ENCODE data around the gene PSMA4.
"Not testable (repeated sequence)": the region's sequence is repeated elsewhere in the genome, so short reads cannot be mapped to it uniquely, and the experiment has no call there.

PSMA4 gene

GRCh38 chr15:78536134-78536533, 4.1 kb upstream of the PSMA4 start:
- Histone ChIP-seq H3K4me3 (ENCODE audit: low read length) (no peak overlapping the region), H3K9ac (ENCODE audit: low read length) (no peak overlapping the region), H3K27me3 (ENCODE audit: control insufficient read depth, insufficient read depth, low read length) (no peaks in the 10 kb centered on the region), H3K4me1 (ENCODE audit: control insufficient read depth, insufficient read depth, low read length) (no peaks in the 10 kb centered on the region), H3K36me3 (ENCODE audit: control insufficient read depth, insufficient read depth, low read length) (no peaks in the 10 kb centered on the region), H3K9me3 (ENCODE audit: control insufficient read depth, low read length) (no peaks in the 10 kb centered on the region)

- Histone ChIP-seq H3K9me3 (ENCODE audit: control insufficient read depth, low read length) (no peaks in the 10 kb centered on the region), H3K9ac (ENCODE audit: low read length) (no peak overlapping the region), H3K4me1 (ENCODE audit: control insufficient read depth, insufficient read depth, low read length) (no peaks in the 10 kb centered on the region), H3K27me3 (ENCODE audit: control insufficient read depth, insufficient read depth, low read length) (no peaks in the 10 kb centered on the region), H3K4me3 (ENCODE audit: low read length) (no peak overlapping the region), H3K36me3 (ENCODE audit: control insufficient read depth, insufficient read depth, low read length) (no peaks in the 10 kb centered on the region)
Observed at GRCh38 chr15:78537266-78537905, 2.9 kb upstream of the PSMA4 start.

GRCh38 chr15:78538358-78538757, 1.9 kb upstream of the PSMA4 start:
- no peaks in the 10 kb centered on the region for H3K9me3 ChIP-seq (ENCODE audit: control insufficient read depth, low read length)
- H3K9ac ChIP-seq (ENCODE audit: low read length) = no peak overlapping the region
- H3K4me3 ChIP-seq (ENCODE audit: low read length) = no peak overlapping the region
- H3K27me3 ChIP-seq (ENCODE audit: control insufficient read depth, insufficient read depth, low read length) = no peaks in the 10 kb centered on the region
- no peaks in the 10 kb centered on the region for H3K36me3 ChIP-seq (ENCODE audit: control insufficient read depth, insufficient read depth, low read length)
- no peaks in the 10 kb centered on the region for H3K4me1 ChIP-seq (ENCODE audit: control insufficient read depth, insufficient read depth, low read length)

DNA sequence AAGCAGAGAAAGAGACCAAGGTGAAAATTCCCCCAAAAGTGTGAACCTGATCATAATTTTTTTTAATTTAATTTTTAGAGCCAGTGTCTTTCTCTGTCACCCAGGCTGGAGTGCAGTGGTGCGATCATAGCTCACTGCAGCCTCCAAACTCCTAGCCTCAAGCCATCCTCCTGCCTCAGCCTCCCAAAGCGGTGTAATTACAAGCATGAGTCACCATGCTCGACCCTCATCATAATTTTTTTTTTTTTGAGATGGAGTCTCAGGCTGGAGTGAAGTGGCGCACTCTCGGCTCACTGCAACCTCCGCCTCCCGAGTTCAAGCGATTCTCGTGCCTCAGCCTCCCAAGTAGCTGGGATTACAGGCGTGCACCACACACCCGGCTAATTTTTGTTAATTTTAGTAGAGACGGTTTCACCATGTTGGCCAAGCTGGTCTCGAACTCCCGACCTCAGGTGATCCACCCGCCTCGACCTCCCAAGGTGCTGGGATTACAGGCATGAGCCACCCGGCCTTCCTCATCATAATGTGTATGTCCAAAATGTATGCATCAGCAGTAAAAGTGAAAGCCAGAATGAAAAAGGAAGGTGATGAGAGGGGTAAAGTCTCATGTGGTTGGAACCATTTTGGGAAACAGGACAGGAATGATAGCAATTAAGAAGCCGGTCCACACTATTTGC, 642 bp upstream of the PSMA4 start:
- peak overlapping the region; percentile 78 for H3K9ac ChIP-seq (ENCODE audit: low read length)
- not testable (repeated sequence) for H3K9me3 ChIP-seq (ENCODE audit: control insufficient read depth, low read length); H3K27me3 ChIP-seq (ENCODE audit: control insufficient read depth, insufficient read depth, low read length); H3K36me3 ChIP-seq (ENCODE audit: control insufficient read depth, insufficient read depth, low read length); H3K4me1 ChIP-seq (ENCODE audit: control insufficient read depth, insufficient read depth, low read length)
- H3K4me3 ChIP-seq (ENCODE audit: low read length) = peak overlapping the region; percentile 31

DNA sequence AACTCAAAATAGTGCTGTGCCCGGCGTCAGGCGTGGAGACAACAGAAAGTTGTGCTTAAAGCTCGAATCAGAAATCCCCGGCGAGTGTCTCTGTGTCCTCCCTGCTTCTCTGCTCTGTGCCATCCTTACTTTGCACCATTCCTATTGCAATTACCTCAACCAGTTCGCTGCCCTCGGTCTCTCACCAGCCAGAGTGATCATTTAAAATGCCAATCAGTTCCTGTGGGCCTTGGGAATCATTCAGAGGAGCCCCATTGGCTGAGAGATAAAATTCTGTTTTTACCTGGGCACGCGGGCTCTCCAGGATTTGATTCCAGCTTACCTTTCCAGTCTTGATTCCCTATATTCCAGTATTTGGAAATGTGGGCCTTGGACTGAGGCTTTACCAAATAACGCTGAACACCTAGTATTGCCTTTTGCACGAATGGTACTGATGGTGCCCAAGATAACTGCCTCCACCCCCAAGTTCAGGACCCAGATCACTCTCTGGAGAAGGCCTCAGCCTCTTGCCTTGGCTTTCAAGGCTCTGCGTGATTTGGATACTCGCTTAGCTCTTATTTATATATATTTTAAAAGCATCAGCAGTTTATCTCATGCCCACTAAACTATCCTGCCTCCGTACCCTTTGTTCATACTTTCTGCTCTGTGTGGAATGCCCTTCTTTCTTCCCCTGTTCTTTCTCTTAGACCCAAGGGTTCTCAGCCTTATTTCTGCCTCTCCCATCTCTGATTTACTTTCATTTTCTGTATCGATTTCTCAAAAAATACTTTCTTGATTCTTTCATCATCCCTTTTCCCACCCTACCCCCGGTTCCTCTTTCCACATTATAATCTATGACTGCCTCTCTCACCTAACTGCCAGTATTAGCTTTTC, 863 bp downstream of the PSMA4 start:
- H3K9ac ChIP-seq (ENCODE audit: low read length) = peak overlapping the region; percentile 78
- peaks cover 7% of the 10 kb centered on the region for H3K36me3 ChIP-seq (ENCODE audit: control insufficient read depth, insufficient read depth, low read length)
- H3K27me3 ChIP-seq (ENCODE audit: control insufficient read depth, insufficient read depth, low read length) = no peaks in the 10 kb centered on the region
- H3K4me1 ChIP-seq (ENCODE audit: control insufficient read depth, insufficient read depth, low read length) = no peaks in the 10 kb centered on the region
- H3K9me3 ChIP-seq (ENCODE audit: control insufficient read depth, low read length) = no peaks in the 10 kb centered on the region
- peak overlapping the region; percentile 31 for H3K4me3 ChIP-seq (ENCODE audit: low read length)

- H3K27me3 ChIP-seq (ENCODE audit: control insufficient read depth, insufficient read depth, low read length) = no peaks in the 10 kb centered on the region
- peak overlapping the region; percentile 78 for H3K9ac ChIP-seq (ENCODE audit: low read length)
- no peaks in the 10 kb centered on the region for H3K9me3 ChIP-seq (ENCODE audit: control insufficient read depth, low read length)
- no peak overlapping the region for H3K4me3 ChIP-seq (ENCODE audit: low read length)
- H3K4me1 ChIP-seq (ENCODE audit: control insufficient read depth, insufficient read depth, low read length) = no peaks in the 10 kb centered on the region
- peaks cover 7% of the 10 kb centered on the region for H3K36me3 ChIP-seq (ENCODE audit: control insufficient read depth, insufficient read depth, low read length)
Observed at GRCh38 chr15:78541744-78542034, 1.4 kb downstream of the PSMA4 start.

- H3K27me3 ChIP-seq (ENCODE audit: control insufficient read depth, insufficient read depth, low read length) = no peaks in the 10 kb centered on the region
- no peak overlapping the region for H3K4me3 ChIP-seq (ENCODE audit: low read length)
- no peaks in the 10 kb centered on the region for H3K9me3 ChIP-seq (ENCODE audit: control insufficient read depth, low read length)
- peaks cover 7% of the 10 kb centered on the region for H3K36me3 ChIP-seq (ENCODE audit: control insufficient read depth, insufficient read depth, low read length)
- no peaks in the 10 kb centered on the region for H3K4me1 ChIP-seq (ENCODE audit: control insufficient read depth, insufficient read depth, low read length)
- H3K9ac ChIP-seq (ENCODE audit: low read length) = no peak overlapping the region
Observed at GRCh38 chr15:78542647-78543046, 2.4 kb downstream of the PSMA4 start.

DNA sequence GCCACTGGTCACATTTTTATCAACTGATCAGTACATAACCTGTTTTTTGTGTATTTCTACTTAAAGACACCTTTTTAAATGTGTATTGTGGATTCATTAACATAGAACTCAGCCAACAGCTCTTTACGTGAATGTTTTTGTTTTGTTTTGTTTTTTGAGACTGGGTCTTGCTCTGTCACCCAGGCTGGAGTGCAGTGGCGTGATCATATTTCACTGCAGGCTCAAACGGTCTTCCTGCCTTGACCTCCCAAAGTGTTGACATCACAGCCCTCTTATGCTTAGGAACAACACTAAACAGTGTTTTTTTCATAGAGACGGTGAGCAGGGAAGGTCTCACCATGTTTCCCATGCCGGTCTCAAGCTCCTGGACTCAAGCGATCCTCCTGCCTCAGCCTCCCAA, 9.9 kb downstream of the PSMA4 start:
- peaks cover 16% of the 10 kb centered on the region for H3K36me3 ChIP-seq (ENCODE audit: control insufficient read depth, insufficient read depth, low read length)
- H3K9ac ChIP-seq (ENCODE audit: low read length) = no peak overlapping the region
- no peak overlapping the region for H3K4me3 ChIP-seq (ENCODE audit: low read length)
- no peaks in the 10 kb centered on the region for H3K4me1 ChIP-seq (ENCODE audit: control insufficient read depth, insufficient read depth, low read length)
- H3K9me3 ChIP-seq (ENCODE audit: control insufficient read depth, low read length) = no peaks in the 10 kb centered on the region
- H3K27me3 ChIP-seq (ENCODE audit: control insufficient read depth, insufficient read depth, low read length) = no peaks in the 10 kb centered on the region

DNA sequence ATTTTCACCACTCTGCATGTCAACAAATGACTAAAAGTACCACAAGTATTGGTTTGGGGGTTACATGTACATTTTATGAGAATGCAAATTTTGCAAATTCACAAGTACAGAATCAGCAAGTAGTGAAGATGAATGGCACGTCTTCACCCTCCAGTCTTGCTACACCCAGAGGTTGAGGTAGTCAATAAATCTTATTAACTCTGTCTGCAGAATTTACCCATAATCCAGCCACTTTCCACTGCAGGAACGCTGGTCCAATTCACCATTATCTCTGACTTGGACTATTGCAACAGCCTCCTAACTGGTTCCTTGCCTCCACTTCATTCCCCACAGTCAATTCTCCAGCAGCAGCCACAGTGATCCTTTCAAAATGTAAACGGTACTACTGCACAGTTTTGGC, 10.6 kb downstream of the PSMA4 start:
- H3K9ac ChIP-seq (ENCODE audit: low read length) = no peak overlapping the region
- no peaks in the 10 kb centered on the region for H3K27me3 ChIP-seq (ENCODE audit: control insufficient read depth, insufficient read depth, low read length)
- no peak overlapping the region for H3K4me3 ChIP-seq (ENCODE audit: low read length)
- H3K4me1 ChIP-seq (ENCODE audit: control insufficient read depth, insufficient read depth, low read length) = no peaks in the 10 kb centered on the region
- H3K9me3 ChIP-seq (ENCODE audit: control insufficient read depth, low read length) = no peaks in the 10 kb centered on the region
- peaks cover 11% of the 10 kb centered on the region for H3K36me3 ChIP-seq (ENCODE audit: control insufficient read depth, insufficient read depth, low read length)

DNA sequence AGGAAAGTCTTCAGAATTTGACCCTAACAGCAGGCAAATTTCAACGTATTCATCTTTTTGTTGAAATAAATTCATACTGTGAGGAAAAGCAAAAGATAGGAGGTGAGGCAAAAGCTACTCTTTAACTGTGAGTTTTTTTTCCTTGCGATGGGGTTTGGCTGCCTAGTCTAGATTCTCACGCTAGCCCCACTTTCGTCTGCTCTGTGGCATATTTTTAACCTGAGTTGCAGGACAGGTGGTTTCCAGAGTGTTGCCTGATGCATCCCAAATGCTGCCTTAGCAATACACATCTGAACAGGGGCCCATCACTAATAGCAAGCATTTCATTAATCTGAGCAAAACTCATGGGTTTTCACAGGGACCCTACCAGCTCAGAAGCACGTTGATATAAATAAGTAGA, 11.7 kb downstream of the PSMA4 start:
- no peaks in the 10 kb centered on the region for H3K27me3 ChIP-seq (ENCODE audit: control insufficient read depth, insufficient read depth, low read length)
- no peaks in the 10 kb centered on the region for H3K4me1 ChIP-seq (ENCODE audit: control insufficient read depth, insufficient read depth, low read length)
- H3K9ac ChIP-seq (ENCODE audit: low read length) = no peak overlapping the region
- no peak overlapping the region for H3K4me3 ChIP-seq (ENCODE audit: low read length)
- peaks cover 11% of the 10 kb centered on the region for H3K36me3 ChIP-seq (ENCODE audit: control insufficient read depth, insufficient read depth, low read length)
- no peaks in the 10 kb centered on the region for H3K9me3 ChIP-seq (ENCODE audit: control insufficient read depth, low read length)

DNA sequence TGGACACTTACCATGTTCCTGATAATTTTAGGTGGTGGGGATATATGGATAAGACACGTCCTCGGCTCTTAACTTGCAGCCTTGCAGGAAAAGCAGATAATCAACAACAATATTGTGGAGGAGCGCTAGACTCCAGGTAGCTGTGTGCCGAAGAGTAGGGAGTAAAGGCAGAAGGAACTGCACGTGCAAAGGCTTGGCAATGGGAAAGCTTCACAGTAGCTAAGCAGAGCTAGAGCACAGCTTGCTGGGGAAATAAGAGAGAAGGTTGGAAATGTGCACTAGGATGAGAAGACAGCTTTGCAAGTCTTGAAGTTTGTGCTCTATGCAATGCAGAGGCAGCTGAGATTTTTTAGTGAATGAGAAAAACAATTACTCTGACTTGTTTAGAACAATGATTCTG, 12.4 kb downstream of the PSMA4 start:
- Histone ChIP-seq H3K9me3 (ENCODE audit: control insufficient read depth, low read length) (no peaks in the 10 kb centered on the region), H3K36me3 (ENCODE audit: control insufficient read depth, insufficient read depth, low read length) (peaks cover 11% of the 10 kb centered on the region), H3K4me1 (ENCODE audit: control insufficient read depth, insufficient read depth, low read length) (no peaks in the 10 kb centered on the region), H3K27me3 (ENCODE audit: control insufficient read depth, insufficient read depth, low read length) (no peaks in the 10 kb centered on the region), H3K9ac (ENCODE audit: low read length) (no peak overlapping the region), H3K4me3 (ENCODE audit: low read length) (no peak overlapping the region)

DNA sequence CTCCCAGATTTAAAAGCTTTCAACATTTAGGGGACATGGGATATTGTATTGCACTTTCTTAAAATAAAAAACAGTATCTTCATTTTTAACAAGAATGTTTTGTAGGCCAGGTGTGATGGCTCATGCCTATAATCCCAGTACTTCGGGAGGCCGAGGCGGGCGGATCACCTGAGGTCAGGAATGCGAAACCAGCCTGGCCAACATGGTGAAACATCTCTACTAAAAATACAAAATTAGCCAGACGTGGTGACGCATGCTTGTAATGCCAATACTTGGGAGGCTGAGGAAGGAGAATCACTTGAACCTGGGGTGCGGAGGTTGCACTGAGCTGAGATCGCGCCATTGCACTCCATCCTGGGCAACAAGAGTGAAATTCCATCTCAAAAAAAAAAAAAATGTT, 20.0 kb downstream of the PSMA4 start:
- H3K9me3 ChIP-seq (ENCODE audit: control insufficient read depth, low read length); H3K4me1 ChIP-seq (ENCODE audit: control insufficient read depth, insufficient read depth, low read length); H3K27me3 ChIP-seq (ENCODE audit: control insufficient read depth, insufficient read depth, low read length); H3K9ac ChIP-seq (ENCODE audit: low read length); H3K4me3 ChIP-seq (ENCODE audit: low read length); H3K36me3 ChIP-seq (ENCODE audit: control insufficient read depth, insufficient read depth, low read length): not testable (repeated sequence)

Measured in mucosa of stomach (tissue), 1 donor.